Embryonic facial prominence (tissue), 1 donor: Measurements from ENCODE around the gene OTOG.
"Not testable (repeated sequence)": the region's sequence is repeated elsewhere in the genome, so short reads cannot be mapped to it uniquely, and the experiment has no call there.

Source experiments
- DNase-seq: peaks from one replicate; pipeline ENCODE4 v3.0.0-alpha.2; 2016; ENCODE audit errors: extremely low spot score

OTOG gene

DNA sequence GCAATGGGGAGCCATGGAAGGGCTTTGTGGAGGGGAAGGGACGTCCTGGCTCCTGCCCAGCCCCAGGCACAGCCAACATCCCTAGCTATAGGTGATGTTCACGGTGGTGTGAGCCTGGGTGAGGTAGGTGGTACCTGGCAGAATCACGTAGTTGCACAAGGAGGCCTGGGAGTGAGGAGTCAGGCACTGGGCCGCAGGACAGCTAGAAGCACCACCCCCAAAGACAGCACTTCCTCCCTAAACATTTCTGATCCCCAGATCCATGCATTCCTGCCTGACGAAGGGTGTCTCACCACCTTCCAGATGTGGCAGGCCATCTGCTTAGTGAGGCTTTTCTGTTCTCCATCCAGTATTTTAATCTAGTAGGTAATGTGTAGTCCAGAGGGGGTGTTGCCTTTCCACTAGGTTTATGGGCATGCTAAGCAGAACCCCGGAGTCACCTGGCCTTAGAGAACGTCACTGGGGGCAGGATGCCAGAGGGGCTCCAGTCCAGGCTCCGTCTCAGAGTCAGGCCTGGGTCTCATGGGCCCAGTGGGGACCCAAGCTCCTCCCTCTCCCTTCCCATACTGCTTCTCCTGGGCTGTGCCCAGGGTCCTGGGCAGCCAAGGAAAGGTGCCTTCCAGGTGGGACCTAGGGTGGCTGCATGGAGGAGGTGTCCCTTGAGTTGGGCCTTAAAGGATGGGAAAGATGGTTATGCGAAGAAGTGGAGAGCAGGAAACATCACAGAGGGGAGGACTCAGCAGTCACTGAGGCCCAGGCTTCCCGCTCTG lies 56.2 kb downstream of the OTOG start:
- no peak for DNase-seq

GRCh38 chr11:17604201-17604914 lies 57.3 kb downstream of the OTOG start:
- DNase-seq: no peak

GRCh38 chr11:17604915-17605233 lies 57.8 kb downstream of the OTOG start:
- DNase-seq: no peak

DNA sequence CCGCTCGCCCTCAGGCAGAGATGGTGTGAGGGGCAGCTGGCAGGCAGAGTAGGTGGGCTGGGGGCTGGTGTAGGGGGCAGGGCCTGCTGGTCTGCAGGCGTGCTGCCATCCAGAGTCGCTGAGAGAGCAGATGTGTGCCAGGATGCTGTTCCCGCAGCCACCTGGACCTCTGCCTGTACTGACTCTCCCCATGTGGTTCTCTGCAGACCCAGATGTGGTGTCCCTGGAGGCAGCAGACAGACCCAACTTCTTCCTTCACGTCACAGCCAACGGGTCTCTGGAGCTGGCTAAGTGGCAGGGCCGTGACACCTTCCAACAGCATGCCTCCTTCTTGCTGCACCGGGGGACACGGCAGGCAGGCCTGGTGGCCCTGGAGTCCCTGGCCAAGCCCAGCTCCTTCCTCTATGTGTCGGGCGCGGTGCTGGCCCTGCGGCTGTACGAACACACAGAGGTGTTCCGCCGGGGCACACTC lies 58.6 kb downstream of the OTOG start:
- no peak for DNase-seq

GRCh38 chr11:17606233-17607082 lies 59.4 kb downstream of the OTOG start:
- DNase-seq: no peak

DNA sequence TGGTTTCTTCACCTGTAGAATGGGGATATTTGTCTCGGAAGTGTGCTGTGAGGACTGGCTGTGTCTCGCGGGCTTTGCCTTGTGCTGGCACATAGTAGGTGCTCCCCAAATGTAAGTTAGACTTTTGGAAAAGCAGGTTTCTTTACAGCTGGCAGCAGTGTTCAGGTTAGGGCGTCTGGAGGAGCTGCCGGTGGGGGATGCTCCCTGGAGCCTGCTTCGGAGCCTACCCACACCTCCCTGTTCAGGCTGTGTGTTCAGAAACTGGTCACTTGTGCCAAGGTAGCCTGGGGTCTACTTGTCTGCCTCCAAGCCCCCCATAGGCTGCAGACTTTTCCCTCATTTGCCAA lies 60.0 kb downstream of the OTOG start:
- no peak for DNase-seq

DNA sequence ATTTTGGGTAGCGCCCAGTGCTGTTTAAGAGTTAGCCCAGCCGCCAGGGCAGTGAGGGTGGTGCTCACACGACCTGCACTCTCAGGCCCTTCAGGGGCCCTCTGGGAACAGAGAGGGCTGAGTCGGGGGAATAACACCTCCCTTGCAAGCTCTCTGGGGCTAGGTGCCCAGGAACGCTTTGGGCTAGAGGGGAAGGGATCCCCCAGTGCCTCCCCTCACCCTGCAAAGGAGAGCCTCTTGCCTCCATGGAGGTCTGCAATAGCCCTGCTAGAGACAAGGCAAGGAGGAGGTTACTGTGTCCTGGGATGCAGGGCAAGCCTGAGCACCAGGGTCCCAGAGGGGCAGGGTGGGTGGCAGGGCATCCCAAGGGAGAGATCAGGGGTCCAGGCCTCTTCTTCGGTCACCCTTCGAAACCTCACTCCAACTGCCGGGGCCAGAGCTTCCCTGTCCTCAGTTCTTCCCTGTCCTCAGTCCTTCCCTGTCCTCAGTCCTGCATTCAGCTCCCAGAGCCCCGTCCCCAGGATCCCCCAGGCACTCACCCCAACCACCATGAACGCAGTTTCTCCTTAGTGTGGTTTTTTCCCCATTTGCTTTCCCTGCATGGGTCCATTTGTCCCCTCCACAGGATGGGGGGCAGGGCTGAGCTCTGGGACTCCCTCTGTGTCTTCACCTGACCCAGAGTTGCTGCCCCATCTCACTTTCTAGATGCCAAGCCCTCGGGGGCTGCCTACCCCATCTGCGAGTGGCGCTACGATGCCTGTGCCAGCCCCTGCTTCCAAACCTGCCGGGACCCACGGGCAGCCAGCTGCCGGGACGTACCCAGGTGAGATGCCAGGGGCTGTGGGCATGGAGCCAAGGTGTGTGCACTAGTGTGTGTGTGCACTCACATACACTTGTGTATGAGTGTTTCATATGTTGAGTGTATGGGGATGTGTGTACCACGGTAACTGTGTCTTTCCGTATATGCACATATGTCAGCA lies 60.8 kb downstream of the OTOG start:
- no peak for DNase-seq

DNA sequence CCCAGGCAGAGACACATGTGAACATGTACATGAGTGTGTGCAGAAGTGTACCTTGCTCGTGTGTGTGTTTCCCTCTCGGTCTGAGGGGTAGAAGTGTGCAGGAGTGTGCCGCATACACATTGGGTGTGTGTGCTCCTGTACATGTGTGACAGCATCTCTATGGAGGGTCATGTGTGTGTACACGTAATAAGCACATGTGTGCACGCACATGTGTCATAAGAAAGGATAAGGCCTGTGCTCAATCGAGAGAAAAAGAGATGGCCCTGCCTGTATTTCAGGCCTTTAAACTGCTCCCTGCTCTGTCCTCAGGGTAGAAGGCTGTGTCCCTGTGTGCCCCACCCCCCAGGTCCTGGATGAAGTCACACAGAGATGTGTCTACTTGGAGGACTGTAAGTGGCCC lies 61.8 kb downstream of the OTOG start:
- DNase-seq: no peak

DNA sequence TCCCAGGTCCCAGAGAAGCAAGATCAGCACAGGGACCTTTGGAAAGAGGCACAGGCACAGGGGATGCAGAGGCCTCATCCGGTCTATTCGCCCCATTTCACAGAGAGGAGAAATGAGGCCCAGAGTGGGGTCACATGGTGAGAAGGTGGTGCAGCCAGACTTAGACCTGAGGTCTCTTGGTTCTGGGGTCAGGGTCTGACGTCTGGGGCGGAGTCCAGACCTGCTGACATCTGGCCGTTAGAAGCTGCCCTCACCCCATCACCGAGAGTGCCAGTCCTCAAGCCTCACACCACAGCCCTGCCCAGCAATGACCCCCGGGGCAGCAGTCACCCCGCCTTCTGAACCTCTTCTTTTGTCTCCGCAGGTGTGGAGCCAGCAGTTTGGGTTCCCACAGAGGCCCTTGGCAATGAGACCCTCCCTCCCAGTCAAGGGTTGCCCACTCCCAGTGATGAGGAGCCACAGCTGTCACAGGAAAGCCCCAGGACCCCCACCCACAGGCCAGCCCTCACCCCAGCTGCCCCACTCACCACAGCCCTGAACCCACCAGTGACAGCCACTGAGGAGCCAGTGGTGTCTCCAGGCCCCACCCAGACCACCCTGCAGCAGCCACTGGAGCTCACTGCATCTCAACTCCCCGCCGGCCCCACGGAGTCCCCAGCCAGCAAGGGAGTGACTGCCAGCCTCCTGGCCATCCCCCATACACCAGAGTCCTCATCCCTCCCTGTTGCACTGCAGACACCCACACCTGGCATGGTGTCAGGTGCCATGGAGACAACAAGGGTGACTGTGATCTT lies 62.4 kb downstream of the OTOG start:
- no peak for DNase-seq

GRCh38 chr11:17610085-17610894 lies 63.2 kb downstream of the OTOG start:
- no peak for DNase-seq

DNA sequence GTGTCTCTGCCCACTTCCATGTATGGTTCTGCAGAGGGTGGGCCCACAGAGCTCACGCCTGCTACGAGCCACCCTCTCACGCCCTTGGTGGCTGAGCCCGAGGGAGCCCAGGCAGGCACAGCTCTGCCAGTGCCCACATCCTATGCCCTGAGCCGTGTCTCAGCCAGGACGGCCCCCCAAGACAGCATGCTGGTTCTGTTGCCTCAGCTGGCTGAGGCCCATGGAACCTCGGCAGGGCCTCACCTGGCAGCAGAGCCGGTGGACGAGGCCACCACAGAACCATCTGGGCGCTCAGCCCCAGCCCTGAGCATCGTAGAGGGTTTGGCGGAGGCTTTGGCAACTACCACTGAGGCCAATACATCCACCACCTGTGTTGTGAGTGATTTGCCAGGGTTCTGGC lies 64.0 kb downstream of the OTOG start:
- DNase-seq: no peak

- DNase-seq: no peak
These were observed 64.6 kb downstream of the OTOG start for GRCh38 chr11:17611503-17612220.

DNA sequence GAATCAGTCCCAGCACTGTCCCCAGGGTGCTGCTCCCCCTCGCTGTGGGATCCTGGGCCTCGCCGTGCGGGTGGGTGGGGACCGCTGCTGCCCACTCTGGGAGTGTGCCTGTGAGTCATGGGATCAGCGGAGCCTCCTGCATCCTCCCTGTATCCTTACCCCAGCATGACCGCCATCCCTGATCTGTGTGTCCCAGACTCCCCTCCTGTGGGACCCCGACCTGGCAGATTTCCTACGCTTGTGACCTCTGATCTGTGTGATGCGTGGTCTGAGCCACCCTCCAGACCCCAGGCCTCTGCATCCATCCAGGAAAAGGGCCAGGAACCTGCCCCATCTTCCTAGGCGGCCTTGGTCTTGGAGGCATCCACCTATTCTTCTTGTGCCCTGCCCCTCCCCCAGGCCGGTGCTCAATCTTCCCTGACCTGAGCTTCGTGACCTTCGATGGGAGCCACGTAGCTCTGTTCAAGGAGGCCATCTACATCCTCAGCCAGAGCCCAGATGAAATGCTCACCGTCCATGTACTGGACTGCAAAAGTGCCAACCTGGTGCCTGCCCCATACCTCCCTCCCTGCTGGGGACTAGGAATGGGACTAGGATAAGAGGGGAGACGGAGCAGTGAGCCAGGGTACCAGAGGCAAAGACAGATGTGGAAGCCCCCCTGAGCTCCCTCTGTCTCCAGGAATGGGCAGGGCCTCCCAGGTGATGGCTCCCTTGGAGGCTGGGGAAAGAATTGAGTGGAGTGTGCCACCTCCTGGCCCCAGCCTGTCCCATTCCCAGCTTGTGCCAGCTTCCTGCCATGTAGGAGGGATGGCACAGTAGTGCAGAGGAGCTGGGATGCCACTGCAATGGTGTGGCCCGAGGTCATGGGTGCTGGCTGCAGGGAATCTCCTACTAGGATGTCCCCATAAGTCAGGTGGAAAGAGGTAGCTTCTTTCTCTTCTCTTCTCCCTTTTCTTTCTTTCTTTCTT lies 65.4 kb downstream of the OTOG start:
- DNase-seq: no peak

DNA sequence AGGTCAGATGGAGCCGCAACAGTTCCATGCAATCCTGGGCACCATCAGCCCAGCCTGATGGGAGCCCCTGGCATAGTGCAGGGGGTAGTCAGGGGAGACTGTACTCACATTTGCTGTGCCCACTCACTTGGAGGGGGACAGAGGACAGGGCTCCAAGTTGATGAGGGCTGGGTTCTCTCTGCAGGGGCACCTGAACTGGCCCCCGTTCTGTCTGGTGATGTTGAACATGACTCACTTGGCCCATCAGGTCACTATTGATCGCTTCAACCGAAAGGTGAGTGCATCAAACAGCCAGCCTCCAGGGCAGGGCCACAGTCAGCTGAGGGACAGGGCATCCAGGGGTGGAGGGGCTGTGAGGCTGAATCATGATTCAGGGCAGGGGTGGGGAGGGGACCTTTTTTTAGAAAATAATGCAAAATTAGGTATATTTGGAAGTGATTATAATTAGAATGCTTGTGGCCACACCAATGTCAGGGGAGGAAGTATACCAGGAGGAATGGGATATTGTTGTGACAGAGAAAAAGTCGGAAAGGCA lies 66.4 kb downstream of the OTOG start:
- DNase-seq: no peak

DNA sequence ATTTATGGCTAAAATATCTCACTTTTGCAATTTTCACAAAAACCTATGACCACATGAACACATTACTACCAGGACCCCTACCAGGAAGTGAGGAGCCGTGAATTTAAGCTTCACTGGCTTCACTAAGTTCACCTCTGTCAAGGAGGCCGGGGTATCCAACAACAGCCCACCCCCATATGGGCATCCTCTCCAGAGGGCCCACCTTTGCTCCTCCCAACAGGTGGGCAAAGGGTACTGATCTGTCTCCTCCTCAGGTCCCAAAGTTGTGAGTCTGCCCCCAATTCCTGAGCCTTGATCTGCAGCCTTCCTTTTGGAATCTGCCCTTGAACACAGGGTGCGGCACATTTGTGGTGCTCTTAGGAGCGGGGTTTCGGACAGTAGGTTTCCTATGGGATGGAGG lies 66.9 kb downstream of the OTOG start:
- DNase-seq: no peak

GRCh38 chr11:17622711-17623110 lies 75.7 kb downstream of the OTOG start:
- DNase-seq: not testable (repeated sequence)

DNA sequence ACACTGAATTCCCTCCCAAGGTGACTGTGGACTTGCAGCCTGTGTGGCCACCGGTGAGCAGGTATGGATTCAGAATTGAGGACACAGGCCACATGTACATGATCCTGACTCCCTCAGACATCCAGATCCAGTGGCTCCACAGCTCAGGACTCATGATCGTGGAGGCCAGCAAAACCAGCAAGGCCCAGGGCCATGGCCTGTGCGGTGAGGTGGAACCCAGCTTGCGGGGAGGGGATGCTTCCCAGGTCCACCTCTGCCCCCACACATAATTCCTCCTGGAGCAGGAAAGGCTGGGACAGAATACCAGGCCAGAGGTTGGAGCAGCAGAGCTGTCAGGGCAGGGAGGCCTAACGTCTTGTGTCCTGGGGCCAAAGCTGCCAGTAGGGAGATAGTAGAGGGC lies 82.1 kb downstream of the OTOG start:
- DNase-seq: no peak

GRCh38 chr11:17630936-17631335 lies 83.9 kb downstream of the OTOG start:
- no peak for DNase-seq
